ENCODE data around the gene PSMD8. TPM values are rescaled to one million over a fixed set of nuclear protein-coding genes. Genes with fewer than 3 reads are reported as not detected.

The PSMD8 gene
- total and polyA plus RNA-seq, 10 donors: 39.0 to 144 (median 81.9) TPM

- intact Hi-C loops (cut with DNase I; ENCODE audit: low total_unique reads): no loop called here
- Histone ChIP-seq H3K36me3 (peaks cover 3 to 42% (median 28%) of the 10 kb centered on the region in 6 donors), H3K27me3 (replicated peaks in 1 of 7) (no peaks in the 10 kb centered on the region), H3K4me3 (peak overlapping the region; percentile 72 to 92 (median 87)), H3K27ac (peak overlapping the region; percentile 88 to 97 (median 92)), H3K9me3 (no peaks in the 10 kb centered on the region), H3K4me1 (peaks cover 12 to 40% (median 26%) of the 10 kb centered on the region in 6 donors)
- DNase-seq: no peak
- WGBS, 5 donors: 1 to 3% (median 2%) methylated on average over 18 of the region's 18 CpGs
- TF ChIP-seq POLR2A (IDR thresholded peaks at IDR 0.05) (no peak), POLR2AphosphoS5 (IDR thresholded peaks at IDR 0.05) (no peak), CTCF (IDR thresholded peaks at IDR 0.05 in 8 of 11, conservative IDR thresholded peaks at IDR 0.05 in 3 of 11) (no peak)
These were observed 725 bp downstream of the PSMD8 start for GRCh38 chr19:38375098-38375493.

- no peak for TF ChIP-seq POLR2A (IDR thresholded peaks at IDR 0.05)
- no peak for TF ChIP-seq CTCF (IDR thresholded peaks at IDR 0.05 in 8 of 11, conservative IDR thresholded peaks at IDR 0.05 in 3 of 11)
- peak overlapping the region; percentile 72 to 92 (median 87) for H3K4me3 ChIP-seq
- intact Hi-C loops (cut with DNase I; ENCODE audit: low total_unique reads): no loop called here
- peaks cover 12 to 40% (median 26%) of the 10 kb centered on the region in 6 donors for H3K4me1 ChIP-seq
- peaks cover 3 to 48% (median 33%) of the 10 kb centered on the region in 6 donors for H3K36me3 ChIP-seq
- 90 to 97% (median 94%) methylated on average over 5 of the region's 5 CpGs for WGBS, 5 donors
- DNase-seq: no peak
- no peaks in the 10 kb centered on the region for H3K9me3 ChIP-seq
- no peak overlapping the region for H3K27ac ChIP-seq
- H3K27me3 ChIP-seq (replicated peaks in 1 of 7): no peaks in the 10 kb centered on the region
These were observed 1.4 kb downstream of the PSMD8 start for GRCh38 chr19:38375748-38376147.

- Histone ChIP-seq H3K4me1 (peaks cover 12 to 40% (median 26%) of the 10 kb centered on the region in 6 donors), H3K9me3 (no peaks in the 10 kb centered on the region), H3K36me3 (peaks cover 6 to 57% (median 41%) of the 10 kb centered on the region in 6 donors), H3K27ac (no peak overlapping the region), H3K4me3 (peak overlapping the region in 1 of 8 donors; percentile 83), H3K27me3 (replicated peaks in 1 of 7) (no peaks in the 10 kb centered on the region)
- no peak for TF ChIP-seq CTCF (IDR thresholded peaks at IDR 0.05 in 8 of 11, conservative IDR thresholded peaks at IDR 0.05 in 3 of 11)
- no peak for TF ChIP-seq POLR2A (IDR thresholded peaks at IDR 0.05)
- no peak for TF ChIP-seq POLR2AphosphoS5 (IDR thresholded peaks at IDR 0.05)
- 87 to 93% (median 89%) methylated on average over 3 of the region's 3 CpGs for WGBS, 5 donors
- no peak for DNase-seq
- intact Hi-C loops (cut with DNase I; ENCODE audit: low total_unique reads): no loop called here
These were observed 2.2 kb downstream of the PSMD8 start for GRCh38 chr19:38376576-38376975.

GRCh38 chr19:38377052-38377451 lies 2.7 kb downstream of the PSMD8 start:
- H3K27me3 ChIP-seq (replicated peaks in 1 of 7): no peaks in the 10 kb centered on the region
- WGBS, 5 donors: 95 to 99% (median 96%) methylated on average over 4 of the region's 4 CpGs
- DNase-seq: no peak
- no peak overlapping the region for H3K4me3 ChIP-seq
- H3K9me3 ChIP-seq: no peaks in the 10 kb centered on the region
- H3K36me3 ChIP-seq: peaks cover 6 to 61% (median 46%) of the 10 kb centered on the region in 6 donors
- H3K4me1 ChIP-seq: peaks cover 12 to 40% (median 26%) of the 10 kb centered on the region in 6 donors
- no peak for TF ChIP-seq POLR2A (IDR thresholded peaks at IDR 0.05)
- intact Hi-C loops (cut with DNase I; ENCODE audit: low total_unique reads): no loop called here
- no peak overlapping the region for H3K27ac ChIP-seq

- peaks cover 12 to 37% (median 24%) of the 10 kb centered on the region in 6 donors for H3K4me1 ChIP-seq
- H3K36me3 ChIP-seq: peaks cover 6 to 80% (median 64%) of the 10 kb centered on the region in 6 donors
- H3K4me3 ChIP-seq: no peak overlapping the region
- no peak for DNase-seq
- H3K9me3 ChIP-seq: no peaks in the 10 kb centered on the region
- H3K27ac ChIP-seq: no peak overlapping the region
- H3K27me3 ChIP-seq (replicated peaks in 1 of 7): peaks cover 0 to 11% (median 0%) of the 10 kb centered on the region in 7 donors
- 93 to 97% (median 96%) methylated on average over 10 of the region's 10 CpGs for WGBS, 5 donors
- intact Hi-C loops (cut with DNase I; ENCODE audit: low total_unique reads): no loop called here
- TF ChIP-seq CTCF (IDR thresholded peaks at IDR 0.05 in 8 of 11, conservative IDR thresholded peaks at IDR 0.05 in 3 of 11) (no peak), POLR2A (IDR thresholded peaks at IDR 0.05) (no peak), POLR2AphosphoS5 (IDR thresholded peaks at IDR 0.05) (no peak)
These were observed 4.5 kb downstream of the PSMD8 start for GRCh38 chr19:38378866-38379265.

Data from spleen (tissue), 11 donors.